GM12872 (cell line): Measurements from ENCODE around the gene LRRC42.

Experiments used
- CTCF ChIP-seq: IDR thresholded peaks from 3 replicates; pipeline ENCODE4 v1.5.1; 2011; ENCODE audit warnings: low read depth, mild to moderate bottlenecking, low read length, moderate library complexity; ENCODE audit not compliant: insufficient read depth

Gene LRRC42

GRCh38 chr1:54012008-54012325, 65.8 kb downstream of the LRRC42 start:
- TF ChIP-seq CTCF, result no peak

DNA sequence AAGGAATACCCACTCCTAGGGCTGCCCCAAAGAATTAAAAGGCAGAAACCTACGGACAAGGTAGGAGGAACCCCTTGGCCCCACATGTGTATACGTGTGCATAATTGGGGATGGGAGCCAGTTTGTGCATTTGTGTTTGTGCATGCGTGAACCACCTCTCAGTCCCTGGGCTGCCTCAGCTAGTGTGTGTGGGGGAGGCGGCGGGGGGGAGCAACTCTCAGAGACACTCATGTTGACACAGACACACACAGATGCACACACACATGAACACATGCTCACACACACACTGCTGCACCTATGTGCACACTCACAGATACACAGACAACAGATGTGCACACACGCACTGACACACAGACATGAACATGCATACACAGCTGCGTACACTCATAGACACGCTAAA, 66.7 kb downstream of the LRRC42 start:
- TF ChIP-seq CTCF, result no peak

DNA sequence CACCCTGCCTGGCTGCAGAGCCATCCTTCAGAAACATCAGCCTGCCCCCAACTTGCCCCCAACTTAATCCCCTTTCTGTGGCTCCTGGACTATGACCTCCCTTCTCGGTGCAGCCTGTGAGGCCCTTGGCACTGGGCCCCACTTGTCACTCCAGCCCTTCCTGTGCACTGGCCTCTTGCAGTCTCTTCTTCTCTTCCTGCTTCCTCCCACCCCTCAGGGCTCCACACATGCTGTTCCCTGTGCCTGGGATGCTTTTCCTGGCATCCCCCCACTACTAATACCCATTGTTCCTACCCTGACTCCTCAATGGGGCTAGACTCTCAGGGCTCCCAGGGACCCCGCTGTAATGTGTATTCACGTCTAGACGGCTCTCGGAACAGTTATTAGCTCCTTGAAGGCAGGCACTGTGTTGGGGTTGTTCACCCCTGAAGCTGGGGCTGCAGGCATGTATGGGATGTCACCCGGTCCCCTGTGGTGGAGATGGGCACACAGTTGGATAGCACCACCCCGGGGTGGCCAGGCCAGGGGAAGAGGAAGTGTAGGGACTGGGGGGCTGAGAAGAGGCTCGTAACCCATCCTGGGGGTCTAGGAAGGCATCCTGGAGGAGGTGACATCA, 67.4 kb downstream of the LRRC42 start:
- TF ChIP-seq CTCF, result no peak

- TF ChIP-seq CTCF, result no peak
Measured at GRCh38 chr1:54014009-54014629, 68.0 kb downstream of the LRRC42 start.

- no peak for TF ChIP-seq CTCF
Measured at GRCh38 chr1:54016343-54017282, 70.5 kb downstream of the LRRC42 start.
